Endothelial cell of umbilical vein (primary cell): ENCODE data around the gene GTF3C4.

Source experiments
- CTCF ChIP-seq, 2 donors: IDR thresholded peaks; 1 replicate in 1 of 2; 2 replicates in 1 of 2; pipeline ENCODE4 v1.5.1; 2011; ENCODE audit warnings: low read length in 2 of 2, mild to moderate bottlenecking in 2 of 2, moderate library complexity in 2 of 2, control low read depth in 1 of 2, inconsistent platforms in 1 of 2, low read depth in 1 of 2; ENCODE audit not compliant: insufficient read depth in 1 of 2; ENCODE audit errors: extremely low read depth in 1 of 2
- EZH2 ChIP-seq: IDR thresholded peaks from 2 replicates; pipeline ENCODE4 v1.6.1; 2012; ENCODE audit warnings: borderline replicate concordance, low read depth, mild to moderate bottlenecking, moderate library complexity, low read length, inconsistent platforms; ENCODE audit not compliant: severe bottlenecking
- FOS ChIP-seq: IDR thresholded peaks from 2 replicates; pipeline ENCODE4 v1.6.1; 2011; ENCODE audit warnings: mild to moderate bottlenecking, low read length, moderate library complexity, borderline replicate concordance; ENCODE audit not compliant: insufficient read depth
- POLR2A ChIP-seq: IDR thresholded peaks from 2 replicates; pipeline ENCODE4 v1.6.1; 2012; ENCODE audit warnings: low read depth, mild to moderate bottlenecking, control low read depth, low read length
- POLR2AphosphoS5 ChIP-seq: IDR thresholded peaks from 2 replicates; pipeline ENCODE4 v1.6.1; 2012; ENCODE audit warnings: low read depth, mild to moderate bottlenecking, control low read depth, low read length, moderate library complexity; ENCODE audit not compliant: insufficient read depth

- no peak for TF ChIP-seq POLR2A
- TF ChIP-seq FOS = no peak
- TF ChIP-seq CTCF (IDR thresholded peaks at IDR 0.05; ENCODE audit: extremely low read depth in 1 of 2, insufficient read depth in 1 of 2, low read depth in 1 of 2, low read length in 2 of 2) = no peak
- TF ChIP-seq POLR2AphosphoS5 = no peak
- TF ChIP-seq EZH2 = no peak
Observed at GRCh38 chr9:132681561-132681960, 11.3 kb downstream of the GTF3C4 start.
